Forelimb muscle (tissue), 1 donor: ENCODE measurements around the gene ZBTB48. TPM values are rescaled to one million over a fixed set of nuclear protein-coding genes. Genes with fewer than 3 reads are reported as not detected.

Experiments used
- DNase-seq: peaks from one replicate; pipeline ENCODE4 v3.0.0-alpha.2; 2013; ENCODE audit warnings: low read depth
- polyA plus RNA-seq: library from polyadenylated mRNA; unstranded; fragments of 120-200 nt; gene quantifications from one replicate; pipeline ENCODE4 v1.2.1, GENCODE V29; 2013; ENCODE audit not compliant: insufficient read length

ZBTB48 gene
- polyA plus RNA-seq, 1 donor: 23.8 TPM

- DNase-seq: no peak
Measured at GRCh38 chr1:6572653-6573383, 7.0 kb upstream of the ZBTB48 start.

GRCh38 chr1:6574025-6574620 is 5.7 kb upstream of the ZBTB48 start:
- no peak for DNase-seq

DNA sequence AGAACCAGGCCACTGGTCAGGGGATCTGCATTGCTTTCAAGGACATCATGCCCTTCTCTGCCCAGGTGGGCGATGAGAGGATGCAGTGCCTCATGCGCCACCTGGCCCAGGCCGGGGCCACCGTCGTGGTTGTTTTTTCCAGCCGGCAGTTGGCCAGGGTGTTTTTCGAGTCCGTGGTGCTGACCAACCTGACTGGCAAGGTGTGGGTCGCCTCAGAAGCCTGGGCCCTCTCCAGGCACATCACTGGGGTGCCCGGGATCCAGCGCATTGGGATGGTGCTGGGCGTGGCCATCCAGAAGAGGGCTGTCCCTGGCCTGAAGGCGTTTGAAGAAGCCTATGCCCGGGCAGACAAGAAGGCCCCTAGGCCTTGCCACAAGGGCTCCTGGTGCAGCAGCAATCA is 5.0 kb upstream of the ZBTB48 start:
- no peak for DNase-seq

DNA sequence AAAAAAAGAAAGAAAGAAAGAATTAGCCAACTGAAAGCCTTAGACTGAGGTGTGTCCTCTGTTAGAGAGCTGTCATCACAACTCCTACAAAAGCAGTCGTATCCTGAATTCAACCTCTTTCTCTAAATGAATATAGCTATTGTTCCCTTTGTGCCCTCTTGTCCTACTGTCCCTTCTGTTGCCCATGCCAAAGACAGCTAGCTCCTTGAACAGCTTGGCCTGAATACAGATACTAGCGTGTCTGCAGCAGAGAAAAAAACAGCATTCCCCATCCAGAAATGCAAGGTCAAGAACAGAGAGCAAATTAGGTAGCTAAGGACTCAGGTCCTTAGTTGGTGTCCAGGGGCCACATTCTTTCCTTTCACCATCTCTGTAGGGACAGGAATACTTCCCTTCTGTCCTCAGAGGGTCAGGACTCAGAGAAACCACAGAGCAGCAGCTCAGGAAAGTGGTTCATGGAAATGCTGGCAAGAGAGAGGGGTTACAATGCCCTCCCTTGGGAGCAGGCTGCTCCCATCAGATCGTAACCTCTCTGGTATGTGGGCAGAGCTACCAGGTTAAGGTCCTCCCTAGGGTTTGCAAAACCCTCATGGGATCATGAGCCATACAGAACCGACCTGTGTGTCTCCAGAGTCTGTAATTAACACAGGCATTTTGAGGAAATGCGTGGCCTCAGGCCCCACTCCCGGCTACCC is 1.8 kb upstream of the ZBTB48 start:
- no peak for DNase-seq

DNA sequence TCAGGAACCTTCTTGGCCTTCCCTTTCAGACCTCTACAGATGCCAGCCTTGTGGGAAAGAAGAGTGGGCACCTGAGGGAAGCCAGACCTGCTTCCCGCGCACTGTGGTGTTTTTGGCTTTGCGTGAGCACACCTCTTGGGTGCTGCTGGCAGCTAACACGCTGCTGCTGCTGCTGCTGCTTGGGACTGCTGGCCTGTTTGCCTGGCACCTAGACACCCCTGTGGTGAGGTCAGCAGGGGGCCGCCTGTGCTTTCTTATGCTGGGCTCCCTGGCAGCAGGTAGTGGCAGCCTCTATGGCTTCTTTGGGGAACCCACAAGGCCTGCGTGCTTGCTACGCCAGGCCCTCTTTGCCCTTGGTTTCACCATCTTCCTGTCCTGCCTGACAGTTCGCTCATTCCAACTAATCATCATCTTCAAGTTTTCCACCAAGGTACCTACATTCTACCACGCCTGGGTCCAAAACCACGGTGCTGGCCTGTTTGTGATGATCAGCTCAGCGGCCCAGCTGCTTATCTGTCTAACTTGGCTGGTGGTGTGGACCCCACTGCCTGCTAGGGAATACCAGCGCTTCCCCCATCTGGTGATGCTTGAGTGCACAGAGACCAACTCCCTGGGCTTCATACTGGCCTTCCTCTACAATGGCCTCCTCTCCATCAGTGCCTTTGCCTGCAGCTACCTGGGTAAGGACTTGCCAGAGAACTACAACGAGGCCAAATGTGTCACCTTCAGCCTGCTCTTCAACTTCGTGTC is 995 bp upstream of the ZBTB48 start:
- DNase-seq: no peak

DNA sequence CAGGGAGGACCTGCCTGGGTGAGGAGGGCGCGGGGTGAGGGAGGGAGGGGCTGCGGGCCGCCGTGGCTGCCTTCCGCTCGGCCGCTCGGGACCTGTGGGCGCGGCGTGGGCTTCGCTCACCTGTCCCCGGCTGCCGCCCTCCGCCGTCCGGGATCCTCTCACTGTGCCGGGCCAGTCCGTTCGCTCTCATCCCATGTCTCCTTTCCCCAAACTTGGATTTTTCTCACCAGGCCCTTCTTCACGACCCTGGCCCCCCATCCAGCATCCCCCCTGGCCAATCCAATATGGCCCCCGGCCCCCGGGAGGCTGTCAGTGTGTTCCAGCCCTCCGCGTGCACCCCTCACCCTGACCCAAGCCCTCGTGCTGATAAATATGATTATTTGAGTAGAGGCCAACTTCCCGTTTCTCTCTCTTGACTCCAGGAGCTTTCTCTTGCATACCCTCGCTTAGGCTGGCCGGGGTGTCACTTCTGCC is 362 bp downstream of the ZBTB48 start:
- no peak for DNase-seq

GRCh38 chr1:6580593-6581409 is 1.0 kb downstream of the ZBTB48 start:
- no peak for DNase-seq

DNA sequence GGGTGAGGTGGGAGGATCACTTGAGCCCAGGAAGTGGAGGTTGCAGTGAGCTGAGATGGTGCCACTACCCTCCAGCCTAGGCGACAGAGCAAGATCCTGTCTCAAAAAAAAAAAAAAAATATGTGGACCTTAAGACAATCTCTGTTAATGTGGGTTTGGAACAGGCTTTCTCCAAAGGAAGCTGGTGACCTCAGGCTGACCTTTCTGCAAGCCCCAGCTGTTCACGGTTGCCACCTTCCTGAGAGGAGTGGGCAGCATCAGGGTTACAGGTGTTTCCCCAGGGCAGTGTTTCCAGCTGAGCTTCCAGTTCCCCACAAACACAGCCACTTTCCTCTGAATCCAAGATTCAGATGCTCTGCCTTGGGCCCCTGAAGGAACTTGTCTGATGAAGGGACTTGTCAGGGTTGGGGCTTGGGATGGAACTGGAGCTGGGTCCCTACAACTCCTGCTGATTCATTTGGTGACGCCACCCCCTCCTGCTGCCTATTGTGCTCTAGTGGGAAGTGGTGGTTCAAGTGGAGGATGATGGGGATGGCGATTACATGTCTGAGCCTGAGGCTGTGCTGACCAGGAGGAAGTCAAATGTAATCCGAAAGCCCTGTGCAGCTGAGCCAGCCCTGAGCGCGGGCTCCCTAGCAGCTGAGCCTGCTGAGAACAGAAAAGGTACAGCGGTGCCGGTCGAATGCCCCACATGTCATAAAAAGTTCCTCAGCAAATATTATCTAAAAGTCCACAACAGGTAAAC is 1.9 kb downstream of the ZBTB48 start:
- no peak for DNase-seq

- DNase-seq: no peak
Measured at GRCh38 chr1:6582370-6582769, 2.6 kb downstream of the ZBTB48 start.

DNA sequence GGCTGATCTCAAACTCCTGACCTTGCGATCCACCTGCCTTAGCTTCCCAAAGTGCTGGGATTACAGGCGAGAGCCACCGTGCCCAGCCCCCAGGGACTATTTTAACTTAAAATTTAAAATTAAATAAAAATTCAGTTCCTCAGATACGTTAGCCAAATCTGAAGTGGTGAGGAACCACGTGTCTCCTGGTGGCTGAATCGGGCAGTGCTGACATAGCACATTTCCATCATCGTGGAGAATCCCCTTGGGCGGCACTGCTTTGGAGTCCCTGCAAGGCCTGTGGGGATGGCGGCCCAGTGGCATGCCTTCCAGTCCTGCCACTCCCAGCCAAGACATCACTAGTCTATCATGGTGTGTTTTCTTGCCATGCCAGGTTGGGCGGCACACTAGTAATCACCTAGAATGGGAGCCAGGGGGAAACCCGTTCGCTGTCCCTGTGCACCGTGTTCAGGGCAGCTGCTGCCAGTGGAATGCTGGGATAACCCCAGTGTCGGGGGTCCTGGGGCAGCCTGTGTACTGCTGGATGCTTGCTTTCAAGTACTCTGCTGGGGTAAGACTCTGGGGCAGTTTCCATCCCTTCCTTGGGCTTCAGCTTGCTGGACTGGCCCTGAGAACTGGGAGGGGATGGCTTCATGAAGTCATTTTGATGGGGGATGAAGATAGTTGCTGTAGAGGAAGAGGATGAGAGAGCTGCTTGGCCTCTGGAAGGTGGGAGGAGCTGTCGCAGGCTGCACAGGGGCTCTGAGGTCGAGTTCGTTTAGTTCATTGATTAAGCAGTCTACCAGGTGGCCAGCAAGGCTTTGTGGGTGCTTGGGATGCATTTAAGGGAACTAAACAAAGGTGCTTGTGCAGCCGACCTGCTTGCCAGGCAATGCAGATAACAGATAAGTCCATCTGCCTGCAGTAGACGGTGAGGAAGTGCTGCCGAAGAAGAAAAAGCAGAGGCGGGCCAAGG is 4.6 kb downstream of the ZBTB48 start:
- no peak for DNase-seq

- DNase-seq: no peak
Measured at GRCh38 chr1:6585081-6585722, 5.4 kb downstream of the ZBTB48 start.

DNA sequence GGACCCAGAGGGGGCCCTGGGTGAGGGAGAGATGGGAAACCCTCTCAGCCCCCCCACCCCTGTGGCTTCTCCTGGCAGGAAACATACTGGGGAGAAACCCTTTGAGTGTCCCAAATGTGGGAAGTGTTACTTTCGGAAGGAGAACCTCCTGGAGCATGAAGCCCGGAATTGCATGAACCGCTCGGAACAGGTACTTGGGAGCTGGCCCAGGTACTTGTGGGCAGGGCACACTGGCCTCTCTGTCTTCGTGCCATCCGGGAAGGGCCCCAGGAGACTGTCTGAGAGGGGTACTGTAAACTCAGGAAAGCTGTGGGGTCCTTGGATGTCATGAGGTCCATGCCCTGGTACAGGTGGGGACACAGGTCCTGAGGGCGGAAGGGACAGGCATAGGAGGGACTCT is 6.0 kb downstream of the ZBTB48 start:
- no peak for DNase-seq

DNA sequence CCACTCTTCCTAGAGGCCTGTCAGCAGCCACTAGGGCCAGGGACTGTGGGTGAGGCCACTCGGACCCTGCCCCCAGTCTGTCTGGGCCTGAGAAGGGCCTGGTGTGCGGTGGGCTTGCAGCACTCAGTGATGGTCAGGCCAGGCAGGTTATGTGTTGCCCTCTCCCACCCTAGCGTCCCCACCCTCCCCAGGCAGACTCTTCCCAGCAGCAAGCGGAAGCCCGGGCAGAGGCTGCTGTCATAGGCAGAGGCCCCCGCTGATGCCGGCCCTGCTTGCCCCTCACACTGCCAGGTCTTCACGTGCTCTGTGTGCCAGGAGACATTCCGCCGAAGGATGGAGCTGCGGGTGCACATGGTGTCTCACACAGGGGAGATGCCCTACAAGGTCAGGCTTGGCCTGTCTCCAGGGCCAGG is 6.6 kb downstream of the ZBTB48 start:
- no peak for DNase-seq

GRCh38 chr1:6587261-6588005 is 7.6 kb downstream of the ZBTB48 start:
- no peak for DNase-seq

DNA sequence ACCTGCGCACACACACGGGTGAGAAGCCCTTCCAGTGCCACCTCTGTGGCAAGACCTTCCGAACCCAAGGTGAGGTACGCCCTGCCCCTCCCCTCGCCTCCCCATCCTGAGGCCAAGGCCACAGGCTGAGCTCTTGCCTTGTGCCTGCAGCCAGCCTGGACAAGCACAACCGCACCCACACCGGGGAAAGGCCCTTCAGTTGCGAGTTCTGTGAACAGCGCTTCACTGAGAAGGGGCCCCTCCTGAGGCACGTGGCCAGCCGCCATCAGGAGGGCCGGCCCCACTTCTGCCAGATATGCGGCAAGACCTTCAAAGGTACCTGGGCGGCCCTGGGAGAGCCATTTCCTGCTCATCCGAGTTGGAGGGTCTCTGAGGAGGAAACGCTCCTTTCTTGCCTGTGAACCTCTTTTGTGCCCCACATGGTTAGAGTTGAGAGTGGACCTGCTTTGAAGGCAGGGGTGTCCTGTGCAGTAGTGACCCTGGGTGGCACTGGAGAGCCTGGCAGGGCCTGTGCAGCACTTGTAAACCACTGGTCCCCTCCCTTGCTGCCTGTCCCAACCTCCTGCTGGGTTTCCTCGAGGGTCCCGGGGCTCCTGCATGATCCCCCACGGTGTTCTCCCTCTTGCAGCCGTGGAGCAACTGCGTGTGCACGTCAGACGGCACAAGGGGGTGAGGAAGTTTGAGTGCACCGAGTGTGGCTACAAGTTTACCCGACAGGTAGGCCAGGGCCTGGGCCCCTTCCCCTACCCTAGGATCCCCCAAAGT is 8.5 kb downstream of the ZBTB48 start:
- no peak for DNase-seq

DNA sequence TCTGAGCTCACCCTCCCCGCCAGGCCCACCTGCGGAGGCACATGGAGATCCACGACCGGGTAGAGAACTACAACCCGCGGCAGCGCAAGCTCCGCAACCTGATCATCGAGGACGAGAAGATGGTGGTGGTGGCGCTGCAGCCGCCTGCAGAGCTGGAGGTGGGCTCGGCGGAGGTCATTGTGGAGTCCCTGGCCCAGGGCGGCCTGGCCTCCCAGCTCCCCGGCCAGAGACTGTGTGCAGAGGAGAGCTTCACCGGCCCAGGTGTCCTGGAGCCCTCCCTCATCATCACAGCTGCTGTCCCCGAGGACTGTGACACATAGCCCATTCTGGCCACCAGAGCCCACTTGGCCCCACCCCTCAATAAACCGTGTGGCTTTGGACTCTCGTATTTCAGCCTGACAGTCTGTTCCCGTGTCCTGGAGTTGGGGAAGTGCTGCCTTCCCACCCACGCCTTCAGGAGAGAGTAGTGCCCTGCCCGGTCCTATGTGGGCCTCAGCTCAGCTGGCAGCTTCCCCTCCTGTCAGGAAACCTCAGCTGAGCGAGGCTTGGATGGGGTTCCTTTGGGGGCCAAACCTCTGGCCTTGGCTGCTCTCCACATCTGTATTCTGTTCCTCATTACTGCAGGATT is 9.2 kb downstream of the ZBTB48 start:
- DNase-seq: no peak

DNA sequence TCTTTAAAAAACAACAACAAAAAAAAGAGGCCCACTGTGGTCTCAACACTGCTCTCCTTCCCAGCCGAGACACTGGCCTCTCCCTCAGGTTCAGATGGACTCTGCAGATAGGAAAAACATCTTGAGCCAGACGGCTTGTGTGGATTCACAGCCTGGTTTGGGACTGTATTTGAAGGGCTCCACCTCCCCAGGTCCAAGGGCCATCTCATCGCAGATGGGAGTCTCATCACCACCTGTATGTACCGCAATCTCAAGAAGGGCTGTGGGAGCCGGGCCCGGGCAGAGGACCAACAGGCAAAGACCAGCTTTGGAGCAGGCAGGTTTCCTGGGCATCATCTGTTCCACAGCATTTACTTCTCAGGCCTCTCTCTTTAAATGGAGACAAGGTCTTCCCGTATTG is 10.3 kb downstream of the ZBTB48 start:
- no peak for DNase-seq
